Measurements from ENCODE around the gene CBX2. TPM values are rescaled to one million over a fixed set of nuclear protein-coding genes. Genes with fewer than 3 reads are reported as not detected.

CBX2 gene
- total and polyA plus RNA-seq, 2 of the 4 experiments (the other 2 are of a cell fraction): 2.0 to 3.2 TPM

GRCh38 chr17:79776376-79777119 lies 1.4 kb upstream of the CBX2 start:
- H4K91ac ChIP-seq (ENCODE audit: insufficient read depth, low read depth, low read length): no peak overlapping the region
- ChIA-PET POLR2A (ENCODE audit: unreplicated experiment) (interaction anchor here (0.5 kb wide), 1 partner anchor 21 kb away, joined by 7 read pairs; the partner anchor contains the start of gene CBX8), CTCF (interaction anchor here (1.0 kb wide), 1 partner anchor 14 kb away, joined by 4 read pairs; no protein-coding TSS in a partner anchor)
- H3K9me3 ChIP-seq (ENCODE audit: control insufficient read depth, insufficient read depth, low read length): 0 out of 2 replicates have a peak, but pooled peaks cover 3% of the 10 kb centered on the region
- no peak overlapping the region for H3K56ac ChIP-seq (ENCODE audit: extremely low read depth, insufficient read depth, low read length)
- no peak overlapping the region for H3K4ac ChIP-seq (ENCODE audit: low read depth, low read length)
- H3K23ac ChIP-seq (ENCODE audit: low read depth, low read length): no peak overlapping the region
- H2BK120ac ChIP-seq (ENCODE audit: low read depth, low read length): no peak overlapping the region
- no peak overlapping the region for H2BK20ac ChIP-seq (ENCODE audit: low read depth, low read length)
- H3K4me3 ChIP-seq (ENCODE audit: insufficient read depth, low read depth, low read length): no peak overlapping the region
- H3K36me3 ChIP-seq (ENCODE audit: control insufficient read depth, insufficient read depth, low read length): no peaks in the 10 kb centered on the region
- BruUV-seq (replicated peaks): no TSS peak
- ATAC-seq (ENCODE audit: low read depth) (no peak), DNase-seq (no peak)
- TF ChIP-seq FOS (IDR thresholded peaks at IDR 0.05; ENCODE audit: low read depth, low read length): no peak
- no peak for TF ChIP-seq RAD21 (IDR thresholded peaks at IDR 0.05; ENCODE audit: low read length)
- no peak for TF ChIP-seq POLR2A (IDR thresholded peaks at IDR 0.05; ENCODE audit: low read depth, low read length)
- TF ChIP-seq SMC3 (IDR thresholded peaks at IDR 0.05; ENCODE audit: low read depth, low read length): no peak
- no peak for TF ChIP-seq BHLHE40 (IDR thresholded peaks at IDR 0.05; ENCODE audit: low read depth, low read length)
- TF ChIP-seq RFX5 (IDR thresholded peaks at IDR 0.05; ENCODE audit: low read depth, low read length): no peak
- no peak for TF ChIP-seq CTCF (conservative IDR thresholded peaks at IDR 0.05; ENCODE audit: low read depth, low read length)
- no peak for TF ChIP-seq MXI1 (IDR thresholded peaks at IDR 0.05; ENCODE audit: borderline replicate concordance, low read depth, low read length)
- TF ChIP-seq MAZ (IDR thresholded peaks at IDR 0.05; ENCODE audit: borderline replicate concordance, low read depth, low read length): no peak
- TF ChIP-seq USF2 (IDR thresholded peaks at IDR 0.05; ENCODE audit: low read depth, low read length): no peak
- no peak for TF ChIP-seq ELK1 (IDR thresholded peaks at IDR 0.05; ENCODE audit: borderline replicate concordance, low read depth, low read length)
- no peak for TF ChIP-seq MAFK (IDR thresholded peaks at IDR 0.05; ENCODE audit: low read depth, low read length)
- TF ChIP-seq RCOR1 (IDR thresholded peaks at IDR 0.05; ENCODE audit: insufficient replicate concordance, low read length): no peak
- H2AK5ac ChIP-seq (ENCODE audit: low read depth, low read length): no peak overlapping the region
- H3K9me1 ChIP-seq (ENCODE audit: insufficient read depth, low read length): no peaks in the 10 kb centered on the region
- no peak overlapping the region for H2AK9ac ChIP-seq (replicated peaks; ENCODE audit: low read depth, low read length, poor library complexity)
- intact Hi-C loops (cut with micrococcal nuclease) (no loop called here), dilution Hi-C loops (cut with HindIII; ENCODE audit: low sequenced_read_pairs, unreplicated experiment) (no loop called here), in situ Hi-C loops (cut with MboI; ENCODE audit: low sequenced_read_pairs) (no loop called here)
- WGBS, 2 experiments (ENCODE audit: extremely low coverage in 2 of 2, insufficient read length in 1 of 2): 60% methylated on average over 1 of the region's 11 CpGs; no CpG with 5 or more reads in 1 of the 2 experiments
- peaks cover 3% of the 10 kb centered on the region; the same call in 1 of the 2 replicates for H3K4me1 ChIP-seq (ENCODE audit: control insufficient read depth, insufficient read depth, low read length)
- no peaks in the 10 kb centered on the region; a peak in 1 of 4 replicates for H3K79me1 ChIP-seq (ENCODE audit: low read depth in 1 of 2, low read length in 2 of 2)
- H3K4me2 ChIP-seq (ENCODE audit: low read depth, low read length): no peak overlapping the region
- no peak overlapping the region for H2BK15ac ChIP-seq (ENCODE audit: low read depth, low read length)
- H4K8ac ChIP-seq (ENCODE audit: low read depth in 2 of 2, low read length in 2 of 2): no peak overlapping the region
- H3K14ac ChIP-seq (replicated peaks; ENCODE audit: low read depth, low read length): no peak overlapping the region
- peaks cover 46% of the 10 kb centered on the region for H3K27me3 ChIP-seq (ENCODE audit: control insufficient read depth, insufficient read depth, low read length)
- H3K9ac ChIP-seq (ENCODE audit: low read depth, low read length): no peak overlapping the region
- H2BK5ac ChIP-seq (ENCODE audit: low read depth, low read length, poor library complexity, severe bottlenecking): no peak overlapping the region
- H4K5ac ChIP-seq (ENCODE audit: low read depth, low read length): no peak overlapping the region
- H4K20me1 ChIP-seq (ENCODE audit: insufficient read depth, low read length): peaks cover 3% of the 10 kb centered on the region; the same call in 1 of the 2 replicates
- H2AFZ ChIP-seq (replicated peaks; ENCODE audit: low read length, poor library complexity): no peak overlapping the region
- H3K18ac ChIP-seq (ENCODE audit: low read depth, low read length): no peak overlapping the region
- no peak overlapping the region for H3K27ac ChIP-seq (ENCODE audit: insufficient read depth, low read length)
